Parathyroid adenoma (tissue), 2 donors: ENCODE results near the gene CFAP52.
"Not testable (repeated sequence)": the region's sequence is repeated elsewhere in the genome, so short reads cannot be mapped to it uniquely, and the experiment has no call there.

Experiments used
- H2AFZ ChIP-seq: fragments of 300-600 bp; sonication (generic); one replicate; pipeline ENCODE4 v1.7.0; 2017; ENCODE audit warnings: antibody characterized with exemption, mild to moderate bottlenecking
- H3K27ac ChIP-seq: fragments of 300-600 bp; sonication (generic); one replicate; pipeline ENCODE4 v1.7.0; 2017
- H3K27me3 ChIP-seq: fragments of 300-600 bp; sonication (generic); one replicate; pipeline ENCODE4 v1.7.0; 2017; ENCODE audit warnings: low read length; ENCODE audit not compliant: control insufficient read depth, insufficient read depth
- H3K36me3 ChIP-seq: fragments of 300-600 bp; sonication (generic); one replicate; pipeline ENCODE4 v1.7.0; 2017; ENCODE audit warnings: low read length; ENCODE audit not compliant: control insufficient read depth, insufficient read depth
- H3K4me1 ChIP-seq: fragments of 300-600 bp; sonication (generic); one replicate; pipeline ENCODE4 v1.7.0; 2017; ENCODE audit warnings: control low read depth
- H3K4me2 ChIP-seq: fragments of 300-600 bp; sonication (generic); one replicate; pipeline ENCODE4 v1.7.0; 2017; ENCODE audit warnings: low read length
- H3K4me3 ChIP-seq: fragments of 300-600 bp; sonication (generic); one replicate; pipeline ENCODE4 v1.7.0; 2017; ENCODE audit warnings: low read depth, low read length
- H3K79me2 ChIP-seq: fragments of 300-600 bp; sonication (generic); one replicate; pipeline ENCODE4 v1.7.0; 2017; ENCODE audit warnings: control low read depth
- H3K9ac ChIP-seq: fragments of 300-600 bp; sonication (generic); one replicate; pipeline ENCODE4 v1.7.0; 2017; ENCODE audit warnings: mild to moderate bottlenecking
- H3K9me3 ChIP-seq: fragments of 300-600 bp; sonication (generic); one replicate; pipeline ENCODE4 v1.7.0; 2017; ENCODE audit warnings: low read length; ENCODE audit not compliant: control insufficient read depth
- CTCF ChIP-seq: fragments of 300-600 bp; sonication (generic); IDR thresholded peaks from one replicate; pipeline ENCODE4 v1.7.0; 2017; ENCODE audit warnings: antibody characterized with exemption, mild to moderate bottlenecking
- donor health status: primary hyperparathyroidism.

Gene CFAP52

GRCh38 chr17:9648521-9649110, 72.2 kb downstream of the CFAP52 start:
- Histone ChIP-seq H3K4me3 (no peak overlapping the region), H3K9ac (no peak overlapping the region), H3K9me3 (no peaks in the 10 kb centered on the region), H3K27me3 (no peaks in the 10 kb centered on the region), H3K4me1 (peaks cover 3% of the 10 kb centered on the region), H3K79me2 (peaks cover 2% of the 10 kb centered on the region), H2AFZ (no peak overlapping the region), H3K36me3 (no peaks in the 10 kb centered on the region), H3K27ac (no peak overlapping the region), H3K4me2 (no peak overlapping the region)
- TF ChIP-seq CTCF = no peak

GRCh38 chr17:9658593-9659211, 82.3 kb downstream of the CFAP52 start:
- no peak overlapping the region for H3K4me3 ChIP-seq
- H3K36me3 ChIP-seq = no peaks in the 10 kb centered on the region
- no peak overlapping the region for H2AFZ ChIP-seq
- no peak for TF ChIP-seq CTCF
- H3K79me2 ChIP-seq = peaks cover 3% of the 10 kb centered on the region
- no peaks in the 10 kb centered on the region for H3K27me3 ChIP-seq
- H3K9ac ChIP-seq = no peak overlapping the region
- H3K27ac ChIP-seq = no peak overlapping the region
- H3K9me3 ChIP-seq = no peaks in the 10 kb centered on the region
- no peak overlapping the region for H3K4me2 ChIP-seq
- H3K4me1 ChIP-seq = no peaks in the 10 kb centered on the region

GRCh38 chr17:9661027-9661426, 84.6 kb downstream of the CFAP52 start:
- Histone ChIP-seq H3K4me3 (no peak overlapping the region), H3K4me2 (no peak overlapping the region), H3K9ac (no peak overlapping the region), H3K9me3 (no peaks in the 10 kb centered on the region), H3K36me3 (no peaks in the 10 kb centered on the region), H3K79me2 (peaks cover 3% of the 10 kb centered on the region), H3K27me3 (no peaks in the 10 kb centered on the region), H3K4me1 (no peaks in the 10 kb centered on the region), H3K27ac (no peak overlapping the region), H2AFZ (no peak overlapping the region)
- no peak for TF ChIP-seq CTCF

GRCh38 chr17:9663511-9663910, 87.1 kb downstream of the CFAP52 start:
- H3K4me3 ChIP-seq, H3K9me3 ChIP-seq, H3K9ac ChIP-seq, H3K4me2 ChIP-seq, H3K4me1 ChIP-seq, H3K27me3 ChIP-seq, H3K27ac ChIP-seq, H2AFZ ChIP-seq, H3K36me3 ChIP-seq, H3K79me2 ChIP-seq: not testable (repeated sequence)

- Histone ChIP-seq H2AFZ (no peak overlapping the region), H3K36me3 (no peaks in the 10 kb centered on the region), H3K4me3 (no peak overlapping the region), H3K79me2 (no peaks in the 10 kb centered on the region), H3K4me1 (no peaks in the 10 kb centered on the region), H3K9me3 (no peaks in the 10 kb centered on the region), H3K9ac (no peak overlapping the region), H3K27ac (no peak overlapping the region), H3K4me2 (no peak overlapping the region), H3K27me3 (no peaks in the 10 kb centered on the region)
- TF ChIP-seq CTCF = no peak
These were observed 90.1 kb downstream of the CFAP52 start for GRCh38 chr17:9666461-9667050.
